Activated T-helper 1 cell treated with anti-CD3 and anti-CD28 coated beads, Interleukin-2, amount 50 U/mL, for 16 hours (primary cell): ENCODE measurements around the gene CYP4F22.
"Not testable (repeated sequence)": the region's sequence is repeated elsewhere in the genome, so short reads cannot be mapped to it uniquely, and the experiment has no call there.

Source experiments
- DNase-seq, 2 donors: peaks; one replicate each; pipeline ENCODE4 v3.0.0-alpha.2; 2020; ENCODE audit warnings: low read depth in 1 of 2, low spot score in 1 of 2

Gene CYP4F22

DNA sequence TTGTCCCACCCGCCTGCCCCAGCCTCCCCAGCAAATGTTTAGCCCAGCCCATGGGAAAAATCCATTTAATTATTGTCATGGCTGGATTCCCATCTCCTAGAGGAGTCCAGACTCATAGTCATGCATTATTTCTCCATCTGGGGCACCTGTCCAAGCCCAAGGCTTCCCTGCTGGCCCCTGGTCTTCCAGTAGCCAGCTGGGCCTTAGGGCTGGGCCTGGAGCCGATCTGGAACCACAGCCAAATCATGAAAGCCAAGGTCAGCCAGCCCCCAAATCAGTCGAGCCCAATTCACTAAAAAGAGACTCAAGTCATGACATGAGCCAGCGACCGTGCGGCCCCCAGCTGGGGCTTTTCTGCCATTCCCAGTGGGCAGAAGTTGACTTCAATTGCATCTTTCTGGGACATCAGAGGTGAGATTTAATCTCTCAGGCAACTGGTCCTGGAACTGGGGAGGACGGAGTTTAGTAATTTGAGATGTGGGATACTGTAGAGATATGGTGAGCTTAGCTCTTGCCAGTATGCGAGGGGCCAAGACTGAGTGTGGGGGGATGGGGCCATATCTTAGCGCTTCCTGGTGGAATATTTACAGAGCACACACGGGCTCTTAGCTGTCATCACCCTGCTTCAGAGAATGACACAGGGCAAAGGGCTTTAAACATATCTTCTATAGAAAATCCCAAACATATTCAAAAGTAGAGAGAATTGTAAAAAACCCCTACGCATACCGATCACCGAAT, 19.7 kb upstream of the CYP4F22 start:
- no peak for DNase-seq

DNA sequence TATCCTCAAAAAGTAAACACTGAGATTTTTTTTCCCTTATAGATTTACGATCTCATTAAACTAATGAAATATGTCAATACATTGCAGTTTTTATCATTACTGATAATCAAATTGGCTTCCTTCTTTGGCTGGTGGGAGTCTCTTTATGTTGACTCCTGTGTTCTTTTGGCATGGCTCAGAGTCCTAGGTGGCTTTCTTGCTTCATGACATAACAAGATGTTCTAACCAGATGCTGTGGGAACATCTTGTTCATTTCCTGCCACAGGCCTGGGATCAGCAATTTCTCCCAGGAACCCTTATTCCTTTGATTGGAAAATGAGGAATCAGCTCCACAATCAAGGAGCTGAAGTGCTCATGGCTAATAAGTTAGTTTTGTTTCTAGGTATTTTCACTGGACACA, 13.2 kb upstream of the CYP4F22 start:
- no peak for DNase-seq

DNA sequence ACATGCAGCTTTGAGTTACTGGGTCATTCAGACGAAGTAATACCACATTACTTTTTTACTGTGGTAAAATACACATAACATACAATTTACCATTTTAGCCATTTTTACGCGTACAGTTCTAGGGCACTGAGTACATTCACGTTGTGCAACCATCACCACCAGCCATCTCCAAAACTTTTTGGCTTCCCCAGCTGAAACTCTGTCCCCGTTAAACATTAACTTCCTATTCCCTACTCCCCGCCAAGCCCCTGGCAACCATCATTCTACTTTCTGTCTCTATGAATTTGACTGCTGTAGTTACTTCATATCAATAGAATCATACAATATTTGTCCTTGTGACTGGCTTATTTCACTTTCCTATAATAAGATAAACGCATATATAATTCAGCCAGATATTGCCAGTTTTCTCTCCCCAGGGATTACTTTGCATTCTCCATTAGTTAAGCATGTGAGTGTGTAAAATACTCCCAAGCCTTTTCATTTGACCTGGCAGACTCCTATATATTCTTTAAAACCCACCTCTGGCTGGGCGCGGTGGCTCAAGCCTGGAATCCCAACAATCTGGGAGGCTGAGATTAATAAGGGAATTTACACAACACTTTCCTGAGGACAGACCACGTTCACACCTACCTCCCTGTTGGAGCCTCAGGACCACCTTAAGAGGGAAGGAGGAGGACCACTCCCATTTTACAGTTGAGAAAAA, 10.0 kb upstream of the CYP4F22 start:
- DNase-seq, result no peak

DNA sequence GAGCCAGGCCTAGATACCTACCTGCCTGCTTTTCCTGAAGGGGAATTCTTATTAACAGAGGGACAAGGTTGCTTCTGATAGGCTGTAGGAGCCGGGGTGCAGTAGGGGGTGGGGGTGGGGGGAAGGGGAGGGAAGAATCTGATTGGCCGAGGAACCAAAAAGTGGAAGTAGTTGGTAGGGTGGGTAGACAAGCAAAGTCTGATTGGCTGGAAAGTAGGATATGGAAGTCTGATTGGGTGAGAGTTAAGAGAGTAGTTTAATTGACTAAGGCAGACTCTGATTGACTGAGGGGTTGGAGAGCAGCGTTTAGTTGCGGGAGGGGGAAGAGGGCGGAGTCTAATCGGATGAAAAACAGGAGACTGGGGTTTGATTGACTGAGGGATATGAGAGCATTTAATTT, 9.4 kb upstream of the CYP4F22 start:
- no peak for DNase-seq

DNA sequence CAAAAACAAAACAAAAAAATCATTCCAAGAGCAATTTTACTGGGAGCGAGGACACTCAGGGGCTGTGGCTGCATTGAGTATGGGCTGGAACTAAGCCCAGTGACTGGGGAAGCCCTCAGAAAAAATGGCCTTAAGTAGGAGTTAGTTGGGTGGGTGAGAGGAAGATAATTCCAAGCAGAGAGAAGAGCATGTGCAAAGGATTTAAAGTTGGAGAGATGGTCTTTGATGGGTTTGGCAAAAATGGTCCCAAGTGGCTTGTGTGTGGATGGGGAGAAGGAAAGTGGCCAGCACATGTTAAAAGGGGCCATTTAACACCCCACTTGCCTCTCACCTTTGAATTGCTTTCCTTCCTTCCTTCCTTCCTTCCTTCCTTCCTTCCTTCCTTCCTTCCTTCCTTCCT, 6.7 kb upstream of the CYP4F22 start:
- DNase-seq, result no peak

DNA sequence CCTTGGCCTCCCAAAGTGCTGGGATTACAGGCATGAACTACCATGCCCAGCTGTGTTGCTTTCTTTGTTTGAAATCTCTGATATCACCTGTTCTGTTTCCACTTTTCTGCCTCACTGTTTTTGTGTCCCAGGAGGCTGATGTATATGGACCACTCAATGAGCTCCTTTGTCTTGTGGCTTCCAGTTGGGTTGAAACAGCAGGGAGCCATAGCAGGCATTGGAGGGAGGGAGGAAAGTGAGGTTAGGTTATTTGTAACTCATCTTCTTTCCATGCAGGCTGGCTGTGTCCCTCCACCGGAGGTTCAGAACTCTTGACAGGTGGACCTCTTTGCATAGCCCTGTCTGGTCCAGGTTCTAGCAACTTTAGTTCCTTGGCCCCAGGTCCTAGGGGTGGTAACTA, 6.1 kb upstream of the CYP4F22 start:
- no peak for DNase-seq

DNA sequence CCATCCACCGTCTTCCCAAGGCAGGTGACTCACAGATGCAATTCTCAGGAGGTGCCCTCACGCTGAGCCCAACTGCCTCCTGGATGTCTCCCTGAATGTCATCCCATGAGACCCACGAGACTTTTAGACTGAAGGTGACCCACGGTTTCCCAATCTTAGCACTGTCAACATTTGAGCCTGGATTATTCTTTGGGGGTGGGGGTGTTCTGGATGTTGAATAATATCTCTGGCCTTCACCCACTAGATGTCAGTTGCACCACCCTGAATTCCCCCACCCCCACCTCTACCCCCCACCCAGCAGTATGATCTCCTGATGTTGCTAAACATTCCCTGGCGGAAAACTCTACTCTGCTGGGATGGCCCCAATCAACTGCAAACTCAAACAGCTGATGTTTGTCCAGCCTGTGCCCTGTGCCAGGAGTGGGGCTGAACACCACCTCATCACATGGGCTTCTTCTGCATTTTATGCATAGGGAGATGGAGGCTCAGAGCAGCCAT, 2.2 kb upstream of the CYP4F22 start:
- DNase-seq, result no peak

DNA sequence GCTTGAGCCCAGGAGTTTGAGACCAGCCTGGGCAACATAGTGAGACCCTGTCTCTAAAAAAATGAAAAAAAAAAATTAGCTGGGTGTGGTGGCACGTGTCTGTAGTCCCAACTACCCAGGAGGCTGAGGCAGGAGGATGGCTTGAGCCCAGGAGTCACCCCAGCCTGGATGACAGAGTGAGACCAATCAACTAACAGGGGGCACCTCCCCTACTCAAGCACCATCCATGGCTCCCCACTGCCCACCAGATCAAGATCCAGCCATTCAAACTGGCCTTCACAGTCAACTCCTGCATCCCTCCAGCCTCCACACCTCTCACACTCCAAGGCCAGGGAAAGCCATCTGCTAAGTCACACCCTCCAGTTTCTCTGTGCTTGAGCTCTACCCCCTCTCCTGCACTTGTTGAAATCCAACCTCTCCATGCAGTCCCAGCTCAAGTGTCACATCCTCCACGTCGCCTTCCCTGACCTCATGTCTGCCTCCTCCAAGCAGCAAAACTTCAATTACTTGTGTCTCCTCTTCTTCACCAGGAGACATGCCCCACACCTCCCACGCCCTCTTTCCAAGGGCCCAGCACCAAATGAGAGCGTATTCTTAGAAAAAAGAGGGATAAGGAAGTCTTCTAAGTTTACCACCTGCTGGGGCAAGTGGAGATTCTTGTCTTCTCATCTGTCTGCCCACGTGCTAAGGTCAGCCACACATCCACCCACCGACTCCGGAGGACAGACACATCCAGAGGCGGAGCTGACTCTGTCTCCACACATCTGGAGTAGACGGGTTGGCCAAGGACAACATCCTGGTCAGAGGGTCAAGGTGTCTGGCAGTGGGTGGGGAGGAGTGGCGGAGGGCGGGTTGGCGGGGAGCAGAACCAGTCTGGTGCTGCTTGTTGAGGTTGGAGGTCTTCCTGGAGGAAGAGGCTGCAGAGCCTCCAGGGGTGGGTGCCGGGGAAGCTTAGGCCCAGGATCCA, 974 bp upstream of the CYP4F22 start:
- DNase-seq, result no peak

DNA sequence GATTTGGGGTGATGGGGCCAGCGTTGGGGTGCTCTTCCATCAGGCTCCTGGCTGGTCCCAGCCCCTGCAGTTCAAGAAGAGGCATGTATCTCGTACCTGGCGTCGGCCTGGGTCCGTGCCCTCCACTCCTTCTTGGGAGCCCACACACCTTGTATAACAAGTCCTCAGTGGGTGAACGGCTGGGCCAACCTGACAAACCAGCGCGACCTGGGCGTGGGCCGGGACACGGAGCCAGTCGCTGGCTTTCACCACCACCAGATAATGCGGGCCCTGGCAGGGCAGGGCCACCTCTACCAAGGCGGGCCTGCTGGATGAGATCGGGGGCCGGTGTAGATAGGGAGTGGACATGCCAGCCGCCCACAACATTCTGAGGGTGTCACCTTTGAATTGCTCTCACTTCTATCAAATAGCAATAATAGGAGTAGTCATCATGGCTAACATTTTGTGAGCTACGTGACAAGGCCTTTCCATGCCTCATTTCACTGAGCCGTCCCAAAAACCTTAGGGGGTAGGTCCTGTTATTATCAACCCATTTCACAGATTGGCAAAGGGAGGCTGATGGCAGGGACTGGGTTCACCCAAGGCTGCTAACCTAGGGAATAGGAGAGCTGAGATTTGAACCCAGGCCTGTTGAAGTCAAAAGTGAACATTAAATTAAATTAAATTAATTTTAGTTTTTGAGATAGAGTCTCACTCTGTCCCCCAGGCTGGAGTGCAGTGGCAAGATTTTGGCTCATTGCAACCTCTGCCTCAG, 3.5 kb downstream of the CYP4F22 start:
- no peak for DNase-seq

DNA sequence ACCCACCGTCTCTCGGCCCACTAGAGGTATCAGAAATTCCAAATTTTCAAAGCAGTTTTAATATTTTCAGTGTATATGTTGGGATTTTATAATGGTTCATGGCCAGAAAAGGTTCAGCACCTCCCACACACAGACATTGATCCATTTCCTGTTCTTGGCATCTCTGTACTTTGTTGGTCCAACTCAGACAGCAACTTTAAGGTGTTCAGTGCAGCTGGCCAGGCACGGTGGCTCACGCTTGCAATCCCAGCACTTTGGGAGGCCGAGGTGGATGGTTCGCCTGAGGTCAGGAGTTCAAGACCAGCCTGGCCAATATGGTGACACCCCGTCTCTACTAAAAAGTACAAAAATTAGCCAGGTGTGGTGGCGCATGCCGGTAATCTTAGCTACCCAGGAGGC, 6.9 kb downstream of the CYP4F22 start:
- DNase-seq, result not testable (repeated sequence)

DNA sequence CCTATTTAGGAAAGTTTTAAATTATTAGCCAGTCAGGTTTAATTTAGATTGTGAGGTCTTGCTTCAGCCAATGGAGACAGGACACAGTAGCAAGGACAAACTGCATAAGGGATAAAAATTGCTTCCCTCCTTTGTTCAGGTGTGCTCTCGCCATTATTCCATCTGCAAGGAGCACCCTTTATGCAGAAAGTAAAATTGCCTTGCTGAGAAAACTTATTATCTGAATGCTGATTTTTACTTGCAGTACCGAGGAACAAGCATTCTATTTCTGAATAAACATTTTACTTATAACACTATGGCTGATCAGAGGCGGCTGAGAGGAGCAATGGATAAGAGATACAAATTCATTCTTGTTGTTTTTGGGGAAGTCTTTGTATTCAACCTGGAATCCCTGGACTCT, 8.0 kb downstream of the CYP4F22 start:
- DNase-seq, result no peak

DNA sequence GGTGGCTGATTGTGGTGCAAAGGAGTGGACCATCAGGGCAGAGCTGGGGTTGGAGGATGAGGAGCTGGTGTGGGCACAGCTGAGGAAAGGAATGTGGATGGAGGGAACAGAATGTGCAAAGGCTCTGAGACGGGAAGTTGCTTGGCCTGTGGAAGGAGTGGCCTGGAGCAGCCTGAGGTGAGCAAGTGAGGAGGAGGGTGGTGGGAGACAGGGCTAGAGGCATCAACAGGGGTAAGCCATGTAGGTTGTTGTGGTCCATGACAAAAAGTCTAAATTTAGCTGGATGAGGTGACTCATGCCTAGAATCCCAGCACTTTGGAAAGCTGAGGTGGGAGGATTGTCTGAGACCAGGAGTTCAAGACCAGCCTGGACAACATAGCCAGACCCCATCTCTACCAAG, 9.5 kb downstream of the CYP4F22 start:
- DNase-seq, result no peak

DNA sequence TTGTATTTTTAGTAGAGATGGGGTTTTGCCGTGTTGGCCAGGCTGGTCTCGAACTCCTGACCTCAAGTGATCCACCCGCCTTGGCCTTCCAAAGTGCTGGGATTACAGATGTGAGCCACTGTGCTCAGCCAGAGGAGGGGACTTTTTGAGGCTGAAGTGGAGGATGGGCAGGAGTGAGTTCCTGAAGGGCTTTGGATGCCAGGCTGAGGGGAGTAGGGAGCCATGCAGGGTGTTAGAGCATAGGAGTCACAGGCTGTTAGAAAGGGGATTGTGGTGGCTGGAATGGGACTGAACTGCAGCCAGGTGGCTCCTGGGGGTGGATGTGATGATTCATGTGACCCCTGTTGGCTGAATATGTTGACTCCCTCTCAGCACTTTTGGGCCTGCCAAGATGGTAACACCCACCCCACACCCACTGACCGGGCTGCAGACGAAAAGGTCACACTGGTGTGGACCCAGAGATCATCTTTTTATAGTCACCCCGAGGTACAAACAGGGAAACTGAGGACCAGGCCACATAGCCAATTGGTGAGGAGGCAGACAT, 11.2 kb downstream of the CYP4F22 start:
- DNase-seq, result no peak

DNA sequence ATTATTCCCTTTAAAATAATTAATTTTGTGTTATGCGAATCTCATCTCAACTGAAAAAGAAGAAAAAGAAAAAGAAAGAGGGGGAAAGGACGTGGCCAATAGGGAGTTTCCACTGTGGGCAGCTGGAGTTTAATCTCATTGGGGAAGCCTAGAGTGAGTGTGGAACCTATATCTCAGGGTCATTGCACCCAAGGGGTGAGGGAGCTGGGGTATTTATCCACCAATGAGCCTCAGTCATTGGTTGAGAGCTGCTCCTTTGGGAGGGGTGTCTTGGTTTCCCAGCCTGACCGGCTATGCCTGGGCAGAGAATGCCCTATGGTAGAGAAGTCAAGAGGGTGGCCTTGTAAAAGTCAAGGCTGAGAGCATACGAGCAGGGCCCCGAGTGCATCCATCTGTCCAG, 16.5 kb downstream of the CYP4F22 start:
- DNase-seq, result no peak

DNA sequence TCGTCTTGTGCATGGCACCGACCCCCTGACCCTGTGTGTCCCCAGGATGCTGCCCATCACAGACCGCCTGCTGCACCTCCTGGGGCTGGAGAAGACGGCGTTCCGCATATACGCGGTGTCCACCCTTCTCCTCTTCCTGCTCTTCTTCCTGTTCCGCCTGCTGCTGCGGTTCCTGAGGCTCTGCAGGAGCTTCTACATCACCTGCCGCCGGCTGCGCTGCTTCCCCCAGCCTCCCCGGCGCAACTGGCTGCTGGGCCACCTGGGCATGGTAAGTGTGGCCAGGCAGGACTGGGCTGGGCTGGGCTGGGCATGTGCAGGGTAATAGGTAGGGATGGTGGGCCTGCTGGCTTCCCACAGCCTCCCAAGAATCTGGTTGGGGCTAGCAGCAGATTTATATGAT, 17.0 kb downstream of the CYP4F22 start:
- no peak for DNase-seq

DNA sequence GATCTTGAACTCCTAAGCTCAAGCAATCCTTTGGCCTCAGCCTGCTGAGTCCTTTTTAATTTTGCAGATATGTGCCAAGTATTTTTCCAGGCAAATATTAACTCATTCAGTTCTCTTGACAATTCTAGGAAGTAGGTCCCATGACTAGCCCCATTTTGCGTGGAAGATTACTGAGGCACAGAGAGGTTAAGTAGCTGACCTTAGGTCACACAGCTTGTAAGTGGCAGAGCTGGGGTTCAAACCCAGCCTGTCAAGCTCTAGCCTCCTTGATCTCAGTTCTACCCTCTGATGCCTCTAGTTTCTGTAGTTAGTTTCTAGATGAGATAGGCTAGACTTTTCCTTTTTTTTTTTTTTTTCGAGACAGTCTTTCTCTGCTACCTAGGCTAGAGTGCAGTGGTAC, 18.1 kb downstream of the CYP4F22 start:
- DNase-seq, result no peak

DNA sequence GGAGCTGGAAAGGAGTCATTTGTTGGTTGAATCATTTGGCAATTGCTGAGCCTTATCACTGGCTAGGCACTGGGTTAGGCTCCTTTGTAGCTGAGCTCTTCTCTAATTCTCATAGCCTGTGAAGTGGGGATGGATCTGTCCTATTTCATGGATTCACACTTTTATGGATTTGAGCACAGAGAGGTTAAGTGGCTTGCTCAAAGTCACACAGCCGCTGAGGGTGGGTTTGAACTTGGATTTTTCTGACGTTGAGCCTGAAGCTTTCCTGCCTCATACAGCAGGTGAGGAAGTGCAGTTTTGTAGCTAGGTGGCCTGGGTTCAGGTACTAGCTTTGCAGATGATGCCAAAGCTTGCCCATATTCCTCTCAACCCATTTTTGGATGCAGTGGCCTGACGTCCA, 19.4 kb downstream of the CYP4F22 start:
- DNase-seq, result no peak

DNA sequence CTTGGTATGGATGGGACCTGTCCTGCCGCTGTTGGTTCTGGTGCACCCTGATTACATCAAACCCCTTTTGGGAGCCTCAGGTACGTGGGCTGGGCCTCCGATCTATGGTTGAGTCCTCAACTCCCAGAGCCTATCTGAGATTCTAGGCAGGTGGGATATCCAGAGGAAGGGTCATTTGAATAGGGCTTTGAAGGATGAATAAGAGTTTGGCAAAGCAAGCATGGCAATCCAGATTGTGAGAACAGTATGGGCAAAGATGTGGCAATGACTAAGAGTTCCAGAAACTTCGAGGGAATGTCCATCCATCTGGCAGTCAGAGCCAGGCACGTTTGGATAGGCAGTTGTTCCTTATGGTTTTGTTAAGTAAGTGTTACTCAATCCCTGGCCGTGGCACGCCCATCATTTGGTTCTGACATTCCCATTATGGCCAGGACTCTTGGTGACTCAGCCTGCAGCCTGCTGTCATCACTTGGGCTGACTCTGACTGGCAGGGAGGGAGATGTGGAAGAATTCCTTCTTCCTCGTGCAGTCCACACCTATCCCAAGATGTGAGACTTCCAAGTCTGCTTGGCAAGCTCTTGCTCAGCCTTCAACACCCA, 21.5 kb downstream of the CYP4F22 start:
- no peak for DNase-seq

DNA sequence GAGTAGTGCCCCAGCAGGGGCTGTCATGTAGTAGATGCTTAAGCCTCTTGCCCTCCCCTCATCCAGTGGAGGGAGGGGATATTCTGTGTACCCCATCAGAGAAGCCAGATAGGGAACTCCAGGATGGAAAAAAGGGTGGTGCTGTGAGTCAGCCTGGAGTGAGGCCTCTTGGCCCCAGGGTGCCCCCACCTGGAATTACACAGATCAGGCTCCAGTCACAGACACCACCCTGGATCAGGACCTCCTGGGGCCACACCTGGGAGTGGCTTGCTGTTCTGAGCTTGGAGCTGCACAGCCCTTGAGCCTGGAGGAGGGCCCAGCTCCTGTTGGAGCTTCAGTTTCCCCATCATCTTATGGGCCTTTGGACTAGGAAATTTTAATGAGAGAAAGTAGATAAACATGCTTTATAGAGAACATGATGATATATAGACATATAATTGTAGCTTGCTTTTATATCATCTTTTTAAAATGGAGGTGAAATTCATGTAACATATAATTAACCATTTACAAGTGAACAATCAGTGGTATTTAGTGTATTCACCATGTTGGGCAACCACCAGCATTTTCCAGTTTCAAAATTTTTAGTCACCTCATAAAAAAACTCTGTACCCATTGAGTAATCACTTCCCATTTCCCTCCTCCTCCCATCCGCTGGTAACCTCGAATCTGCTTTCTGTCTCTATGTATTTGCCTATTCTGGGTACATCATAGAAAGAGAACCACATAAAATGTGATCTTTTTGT, 24.6 kb downstream of the CYP4F22 start:
- DNase-seq, result no peak

DNA sequence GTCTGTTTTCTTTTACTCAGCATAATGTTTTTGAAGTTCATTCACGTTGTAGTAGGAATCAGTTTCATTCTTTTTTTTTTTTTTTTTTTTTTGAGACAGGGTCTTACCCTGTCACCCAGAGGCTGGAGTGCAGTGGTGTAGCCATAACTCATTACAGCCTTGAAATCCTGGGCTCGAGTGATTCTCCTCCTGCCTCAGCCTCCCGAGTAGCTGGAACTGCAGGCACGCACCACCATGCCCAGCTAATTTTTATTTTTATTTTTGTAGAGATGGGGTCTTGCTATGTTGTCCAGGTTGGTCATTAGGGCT, 25.2 kb downstream of the CYP4F22 start:
- not testable (repeated sequence) for DNase-seq
